HG03571 (cell line): ENCODE results near the gene BTBD9.

Source experiments
- ATAC-seq: cut with Tn5 transposase; IDR thresholded peaks from one replicate; pipeline ENCODE4 v1.9.1; 2021; ENCODE audit not compliant: unreplicated experiment

The BTBD9 gene

DNA sequence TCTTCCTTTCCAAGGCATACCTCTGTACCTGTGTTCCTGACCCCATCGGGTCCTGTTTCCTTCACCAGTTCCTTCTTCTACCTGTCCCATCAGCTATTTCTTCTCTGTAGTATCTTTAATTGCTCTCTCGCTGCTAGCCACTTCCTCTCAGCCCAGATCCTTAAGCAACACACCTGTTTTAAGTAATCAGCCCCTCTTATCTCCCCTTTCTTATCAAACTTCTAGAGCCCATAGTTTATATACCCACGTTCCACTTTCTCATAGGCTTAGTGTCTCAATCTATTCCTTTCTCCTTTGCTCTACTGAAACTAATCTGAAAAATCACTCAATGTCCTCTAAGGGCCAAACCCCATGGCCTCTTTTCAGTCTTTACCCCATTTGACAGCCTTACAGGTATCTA is 239.6 kb downstream of the BTBD9 start:
- no peak for ATAC-seq

DNA sequence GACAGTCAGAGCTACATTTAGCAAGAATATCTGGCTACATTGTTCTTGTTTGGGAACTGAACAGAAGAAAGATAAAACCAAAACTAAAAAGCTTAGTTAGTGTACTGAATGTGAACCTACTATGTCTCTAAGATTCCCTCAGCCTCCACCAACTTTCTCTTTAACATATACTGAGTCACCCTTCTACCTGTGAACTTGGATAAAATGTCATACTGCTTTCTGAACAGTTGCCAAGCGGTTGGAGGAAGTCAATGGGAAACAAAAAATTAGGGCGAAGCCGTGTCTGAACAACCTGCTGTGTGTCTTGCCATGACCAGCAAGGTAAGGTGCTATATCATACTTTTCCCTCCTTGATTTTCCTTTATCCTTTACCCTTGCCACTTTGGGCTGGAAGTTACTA is 243.5 kb downstream of the BTBD9 start:
- no peak for ATAC-seq

- ATAC-seq = no peak
These were observed 245.7 kb downstream of the BTBD9 start for GRCh38 chr6:38393986-38394385.

DNA sequence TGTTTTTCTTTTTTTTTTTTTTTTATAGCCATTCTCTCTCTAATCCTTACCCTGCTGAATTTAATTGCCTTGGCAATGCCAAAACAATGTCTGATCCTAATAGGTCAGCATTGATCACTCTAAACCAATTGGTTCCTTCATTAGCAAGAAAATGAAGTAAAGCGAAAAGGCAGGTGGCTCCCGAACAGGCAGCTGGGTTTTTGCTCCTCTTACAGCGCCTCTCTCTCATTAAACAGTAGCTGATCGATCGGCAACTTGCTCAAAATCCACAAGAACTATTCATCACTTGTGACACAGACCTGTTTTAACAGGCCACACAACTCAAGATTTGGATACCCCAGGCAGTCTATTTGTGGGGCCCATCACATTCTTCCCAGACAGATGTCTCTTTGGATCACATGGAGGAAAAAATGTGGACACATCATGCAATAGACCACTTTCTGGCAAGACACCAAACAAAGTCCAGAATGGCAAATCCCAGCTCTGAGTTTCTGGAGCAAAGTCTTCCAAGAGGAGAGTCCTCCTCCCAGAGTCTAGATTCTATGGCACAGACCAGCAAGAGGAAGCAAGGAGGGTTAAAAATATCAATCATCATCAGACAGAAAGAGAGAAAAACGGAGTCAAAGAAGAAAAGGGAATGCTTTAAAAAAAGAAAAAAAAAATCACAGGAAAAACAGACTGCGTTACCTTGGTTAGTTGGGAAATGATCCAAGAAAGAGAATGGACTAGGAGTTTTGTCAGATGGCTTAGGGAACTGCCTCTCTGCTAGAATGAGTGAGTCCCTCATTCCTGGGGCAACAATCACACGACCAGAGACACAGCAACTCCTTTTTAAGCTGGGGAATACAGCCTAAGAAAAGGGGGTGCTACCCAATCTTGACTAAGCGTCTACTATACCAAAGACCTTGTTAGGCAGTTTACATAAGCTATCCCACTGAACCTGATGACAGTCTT is 247.8 kb downstream of the BTBD9 start:
- ATAC-seq = no peak

GRCh38 chr6:38391206-38391605 is 248.5 kb downstream of the BTBD9 start:
- no peak for ATAC-seq

DNA sequence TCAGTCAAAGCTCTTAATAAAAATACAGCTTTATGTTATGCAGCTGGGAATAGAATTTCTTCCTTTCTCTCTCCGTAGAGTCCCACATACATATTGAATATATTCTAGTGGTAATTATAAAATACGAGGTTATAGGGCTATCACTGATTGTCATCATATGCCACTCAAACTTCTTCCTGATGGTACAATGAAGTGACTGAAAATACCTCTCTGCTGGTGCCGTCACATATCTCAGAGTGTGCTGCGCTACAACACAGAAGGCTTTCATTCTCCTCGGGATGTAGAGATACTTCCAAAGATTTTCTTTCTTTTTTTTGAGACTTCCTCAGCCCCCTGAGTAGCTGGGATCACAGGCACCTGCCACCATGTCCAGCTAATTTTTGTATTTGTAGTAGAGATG is 249.9 kb downstream of the BTBD9 start:
- ATAC-seq = no peak

DNA sequence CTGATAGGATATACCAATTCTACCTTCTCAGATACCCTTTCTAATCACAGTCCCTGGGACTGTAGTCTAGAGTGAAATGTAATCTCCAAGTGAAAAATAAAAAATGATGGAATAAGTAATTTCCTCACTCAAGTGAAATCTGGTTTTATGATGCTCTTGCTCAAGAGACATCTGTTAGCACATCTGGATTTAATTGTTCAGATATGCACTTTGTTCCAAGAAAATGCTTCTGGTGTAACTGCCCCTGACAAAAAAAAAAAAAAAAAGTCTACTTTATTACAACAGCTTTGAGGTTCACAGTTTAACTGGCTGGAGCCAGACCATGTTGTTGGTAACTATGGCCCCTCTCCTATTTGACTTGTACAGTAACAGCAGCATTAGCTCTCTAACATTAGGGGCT is 251.8 kb downstream of the BTBD9 start:
- ATAC-seq = no peak

- ATAC-seq = no peak
These were observed 252.3 kb downstream of the BTBD9 start for GRCh38 chr6:38387461-38387860.

GRCh38 chr6:38378801-38379200 is 260.9 kb downstream of the BTBD9 start:
- ATAC-seq = no peak

DNA sequence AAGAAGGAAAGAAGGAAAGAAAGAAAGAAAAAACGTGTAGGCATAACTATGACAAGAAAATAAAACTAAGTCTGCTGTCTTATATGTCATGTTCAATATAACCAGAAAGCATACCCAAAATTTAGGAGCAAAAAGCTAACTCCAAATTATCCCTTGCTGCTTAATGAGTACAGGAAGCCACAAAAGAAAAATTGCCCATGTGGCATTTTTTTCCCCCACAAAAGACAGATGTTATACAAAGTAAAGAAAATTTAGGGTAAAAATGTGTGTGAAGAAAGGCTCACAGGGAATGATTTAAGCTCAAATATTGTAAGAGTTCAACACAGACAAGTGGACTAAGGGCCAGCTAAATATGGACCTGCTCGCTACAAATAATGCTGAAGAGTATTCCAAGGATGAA is 263.8 kb downstream of the BTBD9 start:
- no peak for ATAC-seq

- ATAC-seq = no peak
These were observed 264.4 kb downstream of the BTBD9 start for GRCh38 chr6:38375341-38375740.

DNA sequence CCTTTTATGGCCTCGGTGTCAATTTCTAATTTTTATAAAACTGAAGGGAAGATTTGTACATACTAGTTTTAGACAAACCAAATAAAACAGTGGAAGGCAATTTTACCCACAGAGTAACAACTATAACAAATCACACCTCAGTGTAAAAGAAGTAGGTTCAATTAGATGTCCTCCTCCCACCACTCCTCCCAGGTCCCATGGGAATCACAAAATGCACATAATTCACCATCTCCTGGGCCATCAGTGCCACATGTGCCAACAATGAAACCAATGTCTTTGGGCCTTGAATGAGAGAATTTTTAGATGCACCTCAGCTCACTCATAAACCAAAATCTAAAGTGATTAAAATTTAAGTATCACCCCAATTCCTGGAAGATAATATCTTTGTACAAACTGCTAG is 267.8 kb downstream of the BTBD9 start:
- no peak for ATAC-seq

GRCh38 chr6:38370653-38371601 is 268.8 kb downstream of the BTBD9 start:
- no peak for ATAC-seq

DNA sequence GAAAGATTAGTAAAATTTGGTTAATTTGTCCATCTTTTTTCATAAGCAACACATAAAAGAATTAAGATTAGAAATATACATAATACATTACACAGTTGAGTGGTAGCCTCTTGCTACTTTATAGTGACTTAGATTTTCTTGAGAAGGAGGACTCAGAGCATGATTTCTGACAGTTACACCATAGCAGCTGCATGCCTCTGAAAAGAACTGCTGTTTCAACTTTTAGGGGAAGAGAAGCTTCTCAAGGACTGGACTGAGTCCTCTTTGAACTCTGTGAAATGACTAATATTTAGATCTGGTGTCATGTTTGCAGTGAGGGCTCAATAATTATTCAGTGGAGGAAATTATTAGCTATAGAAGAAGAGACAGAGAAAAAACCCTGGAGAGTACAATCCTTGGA is 272.5 kb downstream of the BTBD9 start:
- no peak for ATAC-seq

DNA sequence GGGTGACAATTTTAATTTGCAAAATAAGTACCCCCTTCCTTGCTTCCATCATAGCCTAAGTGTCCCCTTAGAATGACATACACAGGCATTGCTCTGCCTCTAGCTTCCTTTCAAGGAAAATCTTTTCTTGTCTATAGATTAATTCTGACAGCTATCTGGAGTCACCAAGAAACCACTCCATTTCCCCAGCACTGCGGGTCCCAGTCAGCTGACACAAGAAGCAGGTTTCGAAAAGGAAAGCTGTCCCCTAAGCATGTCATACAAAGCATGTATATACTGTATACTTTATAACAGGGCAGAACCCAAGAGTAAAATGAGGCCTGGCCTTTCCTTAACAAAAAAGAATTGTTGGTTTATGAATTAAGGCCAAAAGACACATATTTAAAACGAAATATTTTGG is 273.5 kb downstream of the BTBD9 start:
- ATAC-seq = no peak

- ATAC-seq = no peak
These were observed 275.0 kb downstream of the BTBD9 start for GRCh38 chr6:38364775-38365174.

DNA sequence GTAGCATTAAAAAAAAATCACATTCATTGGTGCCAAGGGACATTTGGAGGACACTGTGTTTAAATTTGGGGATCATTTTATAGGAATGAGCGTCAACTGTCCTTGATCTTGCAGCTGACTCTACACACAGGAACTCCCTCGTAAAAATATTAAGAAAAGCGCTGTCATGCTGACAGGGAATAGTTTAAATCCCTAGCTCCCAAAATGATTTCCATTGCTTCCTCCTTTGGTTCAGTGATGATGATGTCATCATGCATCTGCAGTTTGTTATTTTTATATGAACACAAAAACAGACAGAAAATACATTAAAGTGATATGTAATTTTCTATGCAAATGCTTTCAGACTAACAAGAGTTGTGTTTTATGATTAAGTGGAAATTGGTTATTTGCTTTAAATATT is 275.6 kb downstream of the BTBD9 start:
- ATAC-seq = no peak

DNA sequence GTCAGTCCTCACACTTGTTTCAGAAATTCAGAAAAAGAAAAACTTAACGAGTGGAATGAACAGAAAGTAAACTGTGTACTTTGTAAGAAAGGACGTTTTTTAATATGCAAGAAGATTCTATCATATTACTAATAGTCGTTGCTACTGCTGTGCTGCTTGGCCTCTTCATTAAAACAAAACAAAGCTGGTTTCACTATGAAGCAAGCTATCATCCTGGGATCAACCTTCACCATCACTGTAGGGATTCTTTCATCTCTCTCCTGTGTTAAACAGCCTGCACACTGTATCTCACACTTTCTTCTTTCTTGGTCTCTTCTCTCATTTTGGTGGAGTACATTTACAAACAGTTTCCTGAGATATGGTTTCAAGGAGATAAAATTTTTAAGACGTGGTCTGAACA is 284.2 kb downstream of the BTBD9 start:
- no peak for ATAC-seq

GRCh38 chr6:38354905-38355304 is 284.8 kb downstream of the BTBD9 start:
- no peak for ATAC-seq

- ATAC-seq = no peak
These were observed 285.7 kb downstream of the BTBD9 start for GRCh38 chr6:38354037-38354381.

- ATAC-seq = no peak
These were observed 286.3 kb downstream of the BTBD9 start for GRCh38 chr6:38353310-38354036.
